Stimulated activated CD8-positive, alpha-beta memory T cell treated with anti-CD3 and anti-CD28 coated beads, Interleukin-15, amount 100 ng/mL, for 24 hours (primary cell): Measurements from ENCODE around the gene CITED1.

Experiments
- DNase-seq: peaks from one replicate; pipeline ENCODE4 v3.0.0-alpha.2; 2020; ENCODE audit warnings: low read depth

CITED1 gene

GRCh38 chrX:72270316-72270866 is 35.3 kb downstream of the CITED1 start:
- DNase-seq = no peak

- DNase-seq = no peak
Observed at GRCh38 chrX:72269671-72270251, 36.0 kb downstream of the CITED1 start.

- no peak for DNase-seq
Observed at GRCh38 chrX:72268597-72269365, 36.9 kb downstream of the CITED1 start.

GRCh38 chrX:72265263-72265662 is 40.5 kb downstream of the CITED1 start:
- no peak for DNase-seq

GRCh38 chrX:72262077-72262476 is 43.6 kb downstream of the CITED1 start:
- no peak for DNase-seq

GRCh38 chrX:72260448-72260847 is 45.3 kb downstream of the CITED1 start:
- no peak for DNase-seq

- no peak for DNase-seq
Observed at GRCh38 chrX:72258174-72258573, 47.5 kb downstream of the CITED1 start.

GRCh38 chrX:72255864-72256263 is 49.9 kb downstream of the CITED1 start:
- DNase-seq = no peak

GRCh38 chrX:72255445-72255844 is 50.3 kb downstream of the CITED1 start:
- no peak for DNase-seq

GRCh38 chrX:72254816-72255215 is 50.9 kb downstream of the CITED1 start:
- DNase-seq = no peak

- no peak for DNase-seq
Observed at GRCh38 chrX:72253686-72254085, 52.0 kb downstream of the CITED1 start.
